HG03342 (cell line): ENCODE data around the gene ZNF584.
"Not testable (repeated sequence)": the region's sequence is repeated elsewhere in the genome, so short reads cannot be mapped to it uniquely, and the experiment has no call there.

Source experiments
- ATAC-seq: cut with Tn5 transposase; IDR thresholded peaks from one replicate; pipeline ENCODE4 v1.9.1; 2021; ENCODE audit warnings: mild to moderate bottlenecking, moderate library complexity; ENCODE audit not compliant: unreplicated experiment

The ZNF584 gene

GRCh38 chr19:58403920-58404478, 4.5 kb upstream of the ZNF584 start:
- ATAC-seq, result not testable (repeated sequence)

GRCh38 chr19:58406818-58407657, 1.4 kb upstream of the ZNF584 start:
- ATAC-seq, result no peak

GRCh38 chr19:58407658-58408151, 744 bp upstream of the ZNF584 start:
- ATAC-seq, result peak; percentile 5

GRCh38 chr19:58409010-58409790, 751 bp downstream of the ZNF584 start:
- no peak for ATAC-seq

- no peak for ATAC-seq
Measured at GRCh38 chr19:58416604-58417003, 8.2 kb downstream of the ZNF584 start.

GRCh38 chr19:58417071-58417470, 8.6 kb downstream of the ZNF584 start:
- ATAC-seq, result no peak

GRCh38 chr19:58428617-58429016, 20.2 kb downstream of the ZNF584 start:
- no peak for ATAC-seq

- ATAC-seq, result no peak
Measured at GRCh38 chr19:58429745-58430144, 21.3 kb downstream of the ZNF584 start.

- no peak for ATAC-seq
Measured at GRCh38 chr19:58434217-58434616, 25.8 kb downstream of the ZNF584 start.

- ATAC-seq, result peak; percentile 96
Measured at GRCh38 chr19:58439576-58440554, 31.4 kb downstream of the ZNF584 start, which contains the start of gene ZNF132. ZNF132 (minus strand) TSS chr19:58440153; CDS start chr19:58439821, 332 bp downstream.

GRCh38 chr19:58440556-58440955, 32.1 kb downstream of the ZNF584 start:
- no peak for ATAC-seq

- not testable (repeated sequence) for ATAC-seq
Measured at GRCh38 chr19:58442986-58443385, 34.5 kb downstream of the ZNF584 start.

- ATAC-seq, result not testable (repeated sequence)
Measured at GRCh38 chr19:58448860-58449259, 40.4 kb downstream of the ZNF584 start.

- ATAC-seq, result not testable (repeated sequence)
Measured at GRCh38 chr19:58449980-58450379, 41.5 kb downstream of the ZNF584 start.

GRCh38 chr19:58450856-58451357, 42.5 kb downstream of the ZNF584 start:
- no peak for ATAC-seq

GRCh38 chr19:58451358-58452101, 43.1 kb downstream of the ZNF584 start, which contains the start of gene ZNF324B:
ZNF324B (plus strand) TSS chr19:58451622; CDS start chr19:58453702, 2,080 bp downstream.
- ATAC-seq, result peak; percentile 94

- ATAC-seq, result no peak
Measured at GRCh38 chr19:58453743-58454142, 45.3 kb downstream of the ZNF584 start.

- no peak for ATAC-seq
Measured at GRCh38 chr19:58455306-58455705, 46.9 kb downstream of the ZNF584 start.

- ATAC-seq, result no peak
Measured at GRCh38 chr19:58456111-58456510, 47.7 kb downstream of the ZNF584 start.
